Neuronal stem cell (in vitro differentiated cells): ENCODE data around the gene SYT7.
A peak's percentile ranks its signal among the peaks of the same experiment; 100 is the strongest.

Experiments used
- DNase-seq: peaks from one replicate; pipeline ENCODE4 v3.0.0-alpha.2; 2013; ENCODE audit warnings: low spot score
- H2AFZ ChIP-seq: one replicate; pipeline ENCODE4 v1.6.1; 2013; ENCODE audit warnings: mild to moderate bottlenecking, low read length, inconsistent platforms
- H2AK5ac ChIP-seq: 2 replicates; pipeline ENCODE4 v1.6.1; 2013; ENCODE audit warnings: low read depth, mild to moderate bottlenecking, inconsistent platforms, low read length, moderate library complexity, mixed read lengths
- H2BK120ac ChIP-seq: 2 replicates; pipeline ENCODE4 v1.6.1; 2013; ENCODE audit warnings: low read depth, mild to moderate bottlenecking, inconsistent platforms, low read length, moderate library complexity, mixed read lengths
- H2BK12ac ChIP-seq: one replicate; pipeline ENCODE4 v1.6.1; 2013; ENCODE audit warnings: low read length, inconsistent platforms
- H2BK15ac ChIP-seq: 2 replicates; pipeline ENCODE4 v1.6.1; 2013; ENCODE audit warnings: mild to moderate bottlenecking, low read length, inconsistent platforms, mixed read lengths
- H2BK5ac ChIP-seq: one replicate; pipeline ENCODE4 v1.6.1; 2013; ENCODE audit warnings: inconsistent platforms, mild to moderate bottlenecking, low read length, moderate library complexity
- H3K14ac ChIP-seq: one replicate; pipeline ENCODE4 v1.6.1; 2013; ENCODE audit warnings: low read length, inconsistent platforms
- H3K18ac ChIP-seq: 2 replicates; pipeline ENCODE4 v1.6.1; 2013; ENCODE audit warnings: low read length, inconsistent platforms
- H3K23ac ChIP-seq: 2 replicates; pipeline ENCODE4 v1.6.1; 2013; ENCODE audit warnings: low read depth, mild to moderate bottlenecking, mixed read lengths, low read length, inconsistent platforms; ENCODE audit not compliant: poor library complexity
- H3K27ac ChIP-seq: replicated peaks from 3 replicates; pipeline ENCODE4 v1.5.1; 2013; ENCODE audit warnings: low read length, inconsistent platforms
- H3K27me3 ChIP-seq, 3 experiments: 2 replicates each; pipeline ENCODE4 v1.6.1; 2013; ENCODE audit warnings: low read length in 3 of 3, mild to moderate bottlenecking in 2 of 3, inconsistent platforms in 1 of 3, low read depth in 1 of 3, mixed read lengths in 1 of 3, moderate library complexity in 1 of 3; ENCODE audit not compliant: control insufficient read depth in 3 of 3, insufficient read depth in 3 of 3
- H3K36me3 ChIP-seq, 2 donors: replicated peaks in 1 of 2; 2 replicates each; pipeline ENCODE4 v1.6.1; 2013; ENCODE audit warnings: low read length in 2 of 2; ENCODE audit not compliant: control insufficient read depth in 2 of 2, insufficient read depth in 2 of 2
- H3K4ac ChIP-seq: 2 replicates; pipeline ENCODE4 v1.6.1; 2013; ENCODE audit warnings: inconsistent platforms, mild to moderate bottlenecking, low read length, moderate library complexity
- H3K4me1 ChIP-seq, 2 donors: 1 replicate in 1 of 2; 2 replicates in 1 of 2; pipeline ENCODE4 v1.6.1; 2013; ENCODE audit warnings: low read length in 2 of 2, low read depth in 1 of 2; ENCODE audit not compliant: control insufficient read depth in 2 of 2, insufficient read depth in 1 of 2
- H3K4me2 ChIP-seq: one replicate; pipeline ENCODE4 v1.6.1; 2013; ENCODE audit warnings: mild to moderate bottlenecking, low read length, inconsistent platforms; ENCODE audit not compliant: insufficient read depth, poor library complexity, severe bottlenecking
- H3K4me3 ChIP-seq, 2 donors: 2 replicates each; pipeline ENCODE4 v1.5.1; 2013; ENCODE audit warnings: low read length in 2 of 2, mild to moderate bottlenecking in 2 of 2, inconsistent platforms in 1 of 2, moderate library complexity in 1 of 2
- H3K79me1 ChIP-seq: one replicate; pipeline ENCODE4 v1.6.1; 2013; ENCODE audit warnings: low read depth, mild to moderate bottlenecking, inconsistent platforms, low read length, moderate library complexity
- H3K9ac ChIP-seq: one replicate; pipeline ENCODE4 v1.6.1; 2013; ENCODE audit warnings: mild to moderate bottlenecking, low read depth, low read length, inconsistent platforms; ENCODE audit not compliant: poor library complexity
- H3K9me3 ChIP-seq, 2 donors: replicated peaks in 1 of 2; 2 replicates each; pipeline versions ENCODE3 to v1.6.1; 2013; ENCODE audit warnings: low read length in 2 of 2, mild to moderate bottlenecking in 2 of 2, inconsistent platforms in 1 of 2, low read depth in 1 of 2, mixed read lengths in 1 of 2, moderate library complexity in 1 of 2; ENCODE audit not compliant: control insufficient read depth in 2 of 2, insufficient read depth in 1 of 2
- H4K8ac ChIP-seq: one replicate; pipeline ENCODE4 v1.6.1; 2013; ENCODE audit warnings: low read depth, mild to moderate bottlenecking, inconsistent platforms, low read length, moderate library complexity
- H4K91ac ChIP-seq: one replicate; pipeline ENCODE4 v1.6.1; 2013; ENCODE audit warnings: low read length, low read depth, mild to moderate bottlenecking, inconsistent platforms; ENCODE audit not compliant: poor library complexity
- WGBS, 2 donors: extraction: QIAGEN DNeasy Blood & Tissue Kit; methylation state at CpG; one replicate each; pipeline ENCODE4 v1.1.7; 2013; ENCODE audit warnings: missing lambda C conversion rate in 2 of 2, mixed read lengths in 1 of 2; ENCODE audit not compliant: insufficient read length in 2 of 2, insufficient replicate concordance in 1 of 2; ENCODE audit errors: extremely low coverage in 2 of 2; 5-methylcytosine and 5-hydroxymethylcytosine counted together

Gene SYT7

DNA sequence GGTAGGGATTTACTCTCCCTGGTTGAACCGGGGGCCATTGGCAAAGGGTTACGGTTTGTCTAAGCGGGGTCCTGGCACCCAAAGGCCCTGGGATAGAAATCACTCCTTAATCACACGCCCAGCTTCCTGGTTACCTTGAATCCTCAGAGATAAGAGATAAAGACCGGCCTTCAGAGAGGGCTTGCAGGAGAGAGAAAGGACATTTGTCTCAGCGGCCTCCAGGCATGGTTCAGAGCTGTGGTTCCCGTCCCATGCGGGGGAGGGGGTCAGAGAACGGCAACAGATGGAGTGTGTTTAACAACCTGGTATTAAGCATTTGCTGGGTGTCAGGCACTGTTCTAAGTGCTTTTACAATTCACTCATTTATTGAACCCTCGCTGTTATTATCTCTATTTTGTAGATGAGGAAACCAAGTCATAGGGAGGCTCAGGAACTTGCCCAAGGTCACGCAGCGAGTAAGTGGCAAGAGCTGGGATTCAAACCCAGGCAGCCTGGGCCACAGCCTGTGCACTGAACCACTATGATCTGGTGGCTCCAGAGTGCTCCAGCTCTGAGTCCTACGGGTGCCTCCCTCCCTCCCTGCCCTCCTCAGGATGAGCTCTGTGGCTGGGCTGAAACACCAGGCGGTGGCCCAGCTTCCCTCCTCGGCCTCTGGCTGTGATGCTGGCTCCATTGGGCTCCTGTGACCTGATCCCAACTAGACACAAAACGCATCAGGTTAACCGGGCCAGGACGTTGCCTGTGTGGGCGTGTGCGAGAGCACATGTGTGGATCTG, 53.7 kb downstream of the SYT7 start:
- Histone ChIP-seq H3K79me1 (no peaks in the 10 kb centered on the region), H3K23ac (no peak overlapping the region), H3K27ac (no peak overlapping the region), H3K4me1 (peaks cover 4 to 21% of the 10 kb centered on the region in 2 donors), H2BK12ac (no peak overlapping the region), H3K36me3 (no peaks in the 10 kb centered on the region), H3K4me3 (peak overlapping the region in 1 of 2 donors; percentile 67), H3K18ac (no peak overlapping the region), H4K91ac (no peak overlapping the region), H3K9ac (no peak overlapping the region), H2BK15ac (no peak overlapping the region), H2AFZ (no peak overlapping the region), H3K9me3 (no peaks in the 10 kb centered on the region), H4K8ac (no peak overlapping the region), H3K27me3 (no peaks in the 10 kb centered on the region), H3K4me2 (no peak overlapping the region), H2AK5ac (no peak overlapping the region), H3K4ac (no peak overlapping the region), H3K14ac (no peak overlapping the region), H2BK120ac (no peak overlapping the region), H2BK5ac (no peak overlapping the region)
- DNase-seq, result no peak
- no CpG with 5 or more reads among the region's 20 CpGs for WGBS, 2 donors

DNA sequence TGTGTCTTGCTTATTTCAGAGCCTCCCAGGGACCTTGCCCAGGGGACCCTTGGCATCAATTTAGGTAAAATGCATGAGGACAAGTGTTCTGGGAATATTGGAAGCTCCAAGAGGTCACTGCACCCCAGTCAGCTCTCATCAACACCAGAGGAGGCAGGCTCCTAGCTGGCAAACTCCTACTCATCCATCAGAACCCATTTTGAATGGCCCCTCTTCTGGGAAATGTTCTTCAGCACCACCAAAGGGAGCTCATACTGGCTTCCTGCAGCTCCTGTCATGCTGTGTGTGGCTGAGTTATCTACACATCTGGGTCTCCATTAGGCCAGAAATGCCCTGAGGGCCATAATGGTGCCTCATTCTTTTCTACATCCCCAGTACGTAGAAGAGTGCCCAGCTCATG, 54.6 kb downstream of the SYT7 start:
- H3K4ac ChIP-seq, result no peak overlapping the region

DNA sequence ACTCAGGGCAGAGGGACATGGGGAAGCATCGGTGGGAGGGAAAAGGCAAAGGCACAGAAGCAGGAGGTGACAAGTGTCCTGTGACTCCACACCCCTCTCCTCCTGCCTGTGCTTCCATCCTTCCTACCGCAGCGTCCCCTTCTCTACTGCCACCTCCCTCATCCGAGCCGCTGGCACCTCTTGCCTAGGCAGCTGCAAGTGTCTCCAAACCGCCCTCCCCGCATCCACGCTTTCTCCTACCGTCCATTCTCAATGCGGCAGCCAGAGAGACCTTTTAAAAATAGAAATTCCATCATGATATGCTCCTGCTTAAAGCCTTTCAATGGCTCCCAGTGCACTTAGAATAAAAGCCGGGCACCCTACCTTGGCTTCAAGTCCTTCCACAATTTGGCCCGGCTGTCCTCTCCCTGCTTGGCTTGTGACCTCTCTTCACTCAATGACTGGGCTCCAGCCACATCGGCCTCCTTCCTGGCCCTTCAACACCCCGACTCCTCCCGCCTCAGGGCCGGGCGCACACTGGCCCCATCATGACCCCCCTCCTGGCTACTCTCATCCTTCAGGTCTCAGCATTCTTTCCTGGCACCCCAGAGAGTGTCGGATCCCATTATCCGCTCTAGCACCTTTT, 55.8 kb downstream of the SYT7 start:
- no peak overlapping the region for H3K27ac ChIP-seq
- no peaks in the 10 kb centered on the region for H3K79me1 ChIP-seq
- no peak overlapping the region for H3K9ac ChIP-seq
- H3K27me3 ChIP-seq, result no peaks in the 10 kb centered on the region
- H3K9me3 ChIP-seq, result no peaks in the 10 kb centered on the region
- no peak overlapping the region for H2BK120ac ChIP-seq
- H3K4me3 ChIP-seq, result no peak overlapping the region
- no peak overlapping the region for H2AK5ac ChIP-seq
- peaks cover 2 to 7% of the 10 kb centered on the region in 2 donors for H3K4me1 ChIP-seq
- no peak overlapping the region for H3K4me2 ChIP-seq
- H3K23ac ChIP-seq, result no peak overlapping the region
- no peak overlapping the region for H2AFZ ChIP-seq
- H3K18ac ChIP-seq, result no peak overlapping the region
- DNase-seq, result no peak
- H4K8ac ChIP-seq, result no peak overlapping the region
- no peak overlapping the region for H2BK12ac ChIP-seq
- no peak overlapping the region for H4K91ac ChIP-seq
- H2BK15ac ChIP-seq, result no peak overlapping the region
- no CpG with 5 or more reads among the region's 19 CpGs for WGBS, 2 donors
- H3K36me3 ChIP-seq, result no peaks in the 10 kb centered on the region
- H3K14ac ChIP-seq, result peak overlapping the region; percentile 25
- no peak overlapping the region for H3K4ac ChIP-seq
- H2BK5ac ChIP-seq, result no peak overlapping the region

More for the DNA sequence above, 54.6 kb downstream of the SYT7 start:
- Histone ChIP-seq H2BK15ac (no peak overlapping the region), H3K27me3 (no peaks in the 10 kb centered on the region), H4K91ac (no peak overlapping the region), H3K79me1 (no peaks in the 10 kb centered on the region), H2BK5ac (no peak overlapping the region), H2BK12ac (no peak overlapping the region), H3K9ac (no peak overlapping the region), H3K27ac (no peak overlapping the region), H3K23ac (no peak overlapping the region), H3K18ac (no peak overlapping the region), H2AFZ (no peak overlapping the region), H3K9me3 (no peaks in the 10 kb centered on the region), H3K36me3 (no peaks in the 10 kb centered on the region), H4K8ac (no peak overlapping the region), H2AK5ac (no peak overlapping the region), H3K4me2 (no peak overlapping the region), H2BK120ac (no peak overlapping the region), H3K4me3 (no peak overlapping the region), H3K14ac (no peak overlapping the region), H3K4me1 (peaks cover 2 to 15% of the 10 kb centered on the region in 2 donors)
- no CpG with 5 or more reads among the region's 1 CpG for WGBS, 2 donors
- DNase-seq, result no peak

DNA sequence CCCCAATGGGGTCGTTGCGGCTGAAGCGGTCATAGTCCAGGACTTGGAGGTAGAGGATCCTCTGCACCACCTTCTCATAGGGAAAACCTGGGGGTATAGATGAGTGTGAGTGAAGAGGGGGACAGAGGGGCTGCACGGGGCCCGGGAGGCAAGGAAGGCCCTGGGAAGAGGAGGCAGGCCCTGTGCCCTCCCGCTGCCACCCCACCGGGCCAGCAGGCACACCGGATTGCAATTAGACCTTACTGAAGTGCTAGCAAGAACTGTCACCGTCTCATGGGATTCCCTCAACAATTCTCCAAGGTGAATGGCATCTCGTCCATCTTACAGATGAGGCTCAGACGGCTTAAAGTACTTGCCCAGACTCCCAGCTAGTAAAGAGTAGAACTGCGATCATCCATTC, 56.4 kb downstream of the SYT7 start:
- H3K4ac ChIP-seq, result no peak overlapping the region
- no peaks in the 10 kb centered on the region for H3K27me3 ChIP-seq
- H2BK120ac ChIP-seq, result no peak overlapping the region
- no peaks in the 10 kb centered on the region for H3K36me3 ChIP-seq
- no peak overlapping the region for H3K4me3 ChIP-seq
- no peaks in the 10 kb centered on the region for H3K79me1 ChIP-seq
- WGBS, 2 donors, result no CpG with 5 or more reads among the region's 12 CpGs
- H3K9ac ChIP-seq, result peak overlapping the region; percentile 2
- no peak for DNase-seq
- no peak overlapping the region for H2BK12ac ChIP-seq
- no peak overlapping the region for H3K18ac ChIP-seq
- no peak overlapping the region for H2BK5ac ChIP-seq
- H3K9me3 ChIP-seq, result no peaks in the 10 kb centered on the region
- H3K23ac ChIP-seq, result no peak overlapping the region
- H2BK15ac ChIP-seq, result no peak overlapping the region
- no peak overlapping the region for H4K91ac ChIP-seq
- H3K4me1 ChIP-seq, result peaks cover 2 to 7% of the 10 kb centered on the region in 2 donors
- H4K8ac ChIP-seq, result no peak overlapping the region
- H2AFZ ChIP-seq, result no peak overlapping the region
- H3K4me2 ChIP-seq, result no peak overlapping the region
- H2AK5ac ChIP-seq, result no peak overlapping the region
- H3K14ac ChIP-seq, result no peak overlapping the region
- H3K27ac ChIP-seq, result no peak overlapping the region
